Amniotic epithelial cell (primary cell): ENCODE measurements around the gene P2RY6.
"Not testable (repeated sequence)": the region's sequence is repeated elsewhere in the genome, so short reads cannot be mapped to it uniquely, and the experiment has no call there.

Source experiments
- DNase-seq: peaks from one replicate; pipeline ENCODE4 v3.0.0-alpha.2; 2010; ENCODE audit warnings: low read depth

The P2RY6 gene, protein sequence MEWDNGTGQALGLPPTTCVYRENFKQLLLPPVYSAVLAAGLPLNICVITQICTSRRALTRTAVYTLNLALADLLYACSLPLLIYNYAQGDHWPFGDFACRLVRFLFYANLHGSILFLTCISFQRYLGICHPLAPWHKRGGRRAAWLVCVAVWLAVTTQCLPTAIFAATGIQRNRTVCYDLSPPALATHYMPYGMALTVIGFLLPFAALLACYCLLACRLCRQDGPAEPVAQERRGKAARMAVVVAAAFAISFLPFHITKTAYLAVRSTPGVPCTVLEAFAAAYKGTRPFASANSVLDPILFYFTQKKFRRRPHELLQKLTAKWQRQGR

DNA sequence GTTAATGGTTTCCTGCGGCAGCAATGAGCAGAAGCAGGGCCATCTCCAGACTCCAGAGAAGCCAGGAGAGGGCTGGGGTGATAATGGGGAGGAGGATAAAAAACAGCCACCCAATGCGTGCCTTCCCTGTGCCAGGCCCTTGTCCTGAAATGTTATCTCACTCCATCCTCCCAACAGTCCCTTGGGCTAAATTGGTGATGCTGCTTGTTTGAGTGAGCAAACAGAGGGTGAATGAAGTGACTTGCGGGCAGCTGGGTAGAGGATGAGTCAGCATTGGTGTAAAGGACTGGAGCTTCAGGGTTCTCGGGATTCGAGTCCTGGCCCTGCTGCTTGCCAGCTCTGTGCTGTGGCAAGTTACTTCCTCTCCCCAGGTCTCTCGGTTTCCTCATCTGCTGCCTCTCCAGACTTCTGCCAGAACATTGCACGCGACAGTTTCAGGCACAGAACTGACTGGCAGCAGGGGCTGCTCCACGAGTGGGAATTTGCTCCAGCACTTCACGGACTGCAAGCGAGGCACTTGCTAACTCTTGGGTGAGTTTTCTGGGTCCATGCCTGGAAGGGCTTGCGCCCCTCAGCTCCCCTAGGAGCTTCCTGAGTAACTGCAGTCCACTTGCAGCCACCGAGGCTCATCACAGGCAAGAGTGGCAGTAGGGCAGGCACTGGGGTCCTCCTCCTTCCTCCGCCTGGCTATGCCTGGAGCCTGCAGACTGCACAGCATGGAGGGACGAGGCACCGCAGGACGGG is at the start of gene P2RY6:
TSS of gene P2RY6 (plus strand) at position 403 of the 744 bp plus-strand sequence. CDS start 24,181 bp downstream, outside the sequence.
- peak; percentile 64 for DNase-seq

DNA sequence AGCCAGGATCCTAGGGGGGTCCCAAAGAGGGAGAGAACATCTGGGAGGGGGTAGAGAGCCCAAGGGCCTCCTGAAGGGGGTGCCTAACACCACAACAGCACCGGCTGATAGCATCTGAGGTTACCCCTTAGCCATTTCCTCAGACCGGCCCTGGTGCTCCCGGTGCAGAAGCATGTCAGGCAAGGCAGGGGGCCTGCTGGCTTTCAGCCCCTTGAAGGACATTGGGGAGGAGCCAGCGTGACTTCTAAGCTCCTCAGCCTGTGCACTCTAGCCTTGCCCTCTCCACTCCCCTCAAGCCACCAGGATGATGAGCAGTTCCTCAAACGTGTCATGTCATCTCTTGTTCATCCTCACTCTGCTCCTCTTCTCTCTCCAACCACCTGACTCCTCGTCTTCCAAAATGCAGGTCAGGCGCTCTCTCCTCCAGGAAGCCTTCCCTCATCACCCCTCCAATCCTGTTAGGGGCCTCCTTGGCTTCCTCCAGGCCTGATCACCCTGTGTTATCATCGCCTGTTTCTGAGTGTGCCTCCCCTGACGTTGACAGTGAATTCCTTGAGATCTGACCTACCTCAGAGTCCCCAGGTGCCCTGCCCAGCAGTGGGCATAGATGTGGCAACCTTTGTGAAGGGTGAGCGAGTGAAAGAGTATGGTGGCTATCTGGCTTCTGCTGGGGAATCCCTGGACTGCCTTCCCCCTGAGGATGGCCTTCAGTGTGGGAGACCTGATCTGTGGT is 48.0 kb upstream of the P2RY6 start:
- no peak for DNase-seq

DNA sequence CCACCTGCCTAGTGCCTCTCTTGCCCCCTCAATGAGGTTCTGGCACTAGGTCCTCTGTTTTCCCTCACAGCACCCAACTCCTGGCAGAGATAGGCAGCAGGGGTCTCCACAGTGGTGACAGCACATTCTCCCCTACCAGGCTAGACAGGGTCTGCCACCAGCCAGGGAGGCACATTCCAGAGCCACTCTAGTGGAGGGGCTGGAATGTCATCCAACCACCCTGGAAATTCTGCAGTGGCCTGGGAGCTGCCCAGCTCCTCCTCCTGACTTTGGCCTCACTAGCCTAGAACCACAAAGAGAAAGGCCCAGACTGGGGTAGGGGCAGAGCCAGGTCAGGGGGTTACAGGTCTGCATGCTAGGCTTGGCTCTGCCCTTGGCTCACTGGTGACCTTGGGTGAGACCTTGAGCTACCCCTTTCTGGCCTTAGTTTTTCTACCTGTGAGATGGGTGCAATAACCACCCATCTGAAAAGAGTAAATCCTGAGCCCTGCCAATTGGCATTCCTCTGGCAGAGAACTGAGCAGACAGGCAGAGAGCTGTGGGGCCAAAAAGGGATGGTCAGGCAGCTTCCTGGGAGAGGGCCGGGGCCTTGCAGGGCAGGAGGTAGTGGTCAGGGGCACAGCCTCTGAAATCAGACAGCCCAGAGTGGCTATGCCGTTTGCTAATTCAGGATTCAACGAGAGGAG is 47.0 kb upstream of the P2RY6 start:
- no peak for DNase-seq

DNA sequence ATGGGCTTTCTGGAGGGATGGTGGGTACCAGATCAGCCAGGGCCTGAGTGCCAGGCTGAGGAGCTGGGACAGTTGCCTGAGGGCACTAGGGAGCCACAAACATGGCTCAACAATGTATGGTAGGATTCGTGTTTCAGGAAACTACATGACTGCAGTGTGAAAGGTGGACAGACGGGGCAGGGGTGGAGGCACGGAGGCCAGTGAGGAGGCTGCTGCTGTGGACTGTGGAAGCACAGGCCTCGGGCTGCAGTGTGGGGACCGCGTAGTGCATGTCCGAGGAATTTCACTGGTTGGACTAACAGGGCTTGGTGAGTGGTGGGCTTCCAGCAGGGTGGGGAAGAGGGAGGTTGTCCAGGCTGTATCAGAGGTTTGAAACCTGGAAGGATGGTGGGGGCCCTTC is 46.3 kb upstream of the P2RY6 start:
- no peak for DNase-seq

DNA sequence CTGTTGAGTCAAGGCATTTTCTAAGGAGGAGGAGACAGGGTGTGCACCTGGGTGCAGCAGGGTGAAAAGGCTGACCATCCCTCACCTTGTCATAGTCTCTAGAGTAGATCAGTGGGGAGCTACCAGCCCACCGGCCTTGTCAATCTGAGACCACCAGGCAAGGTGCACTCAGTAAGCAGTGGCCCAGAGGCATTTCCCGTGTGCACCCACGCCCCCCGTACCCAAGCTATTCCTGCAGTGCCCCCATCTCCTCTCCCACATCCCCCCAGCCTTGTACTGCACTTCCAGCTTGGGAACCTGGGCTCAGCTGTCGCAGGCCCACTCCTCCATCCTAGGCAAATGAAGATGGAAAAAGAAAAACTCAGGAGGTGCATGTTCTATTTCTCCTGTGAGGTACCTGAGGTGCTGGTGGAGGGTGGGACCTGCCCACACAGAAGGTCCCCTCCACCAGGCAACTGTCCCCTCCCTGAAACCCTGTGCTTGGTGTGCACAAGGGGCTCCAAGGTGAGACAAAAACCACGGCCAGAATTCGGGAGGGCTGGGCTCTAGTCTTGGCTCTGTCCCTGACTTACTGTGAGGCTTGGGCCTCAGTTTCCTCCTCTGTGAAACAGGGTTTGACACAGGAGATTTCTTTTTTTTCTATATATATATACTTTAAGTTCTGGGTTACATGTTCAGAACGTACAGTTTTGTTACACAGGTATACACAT is 45.7 kb upstream of the P2RY6 start:
- no peak for DNase-seq

DNA sequence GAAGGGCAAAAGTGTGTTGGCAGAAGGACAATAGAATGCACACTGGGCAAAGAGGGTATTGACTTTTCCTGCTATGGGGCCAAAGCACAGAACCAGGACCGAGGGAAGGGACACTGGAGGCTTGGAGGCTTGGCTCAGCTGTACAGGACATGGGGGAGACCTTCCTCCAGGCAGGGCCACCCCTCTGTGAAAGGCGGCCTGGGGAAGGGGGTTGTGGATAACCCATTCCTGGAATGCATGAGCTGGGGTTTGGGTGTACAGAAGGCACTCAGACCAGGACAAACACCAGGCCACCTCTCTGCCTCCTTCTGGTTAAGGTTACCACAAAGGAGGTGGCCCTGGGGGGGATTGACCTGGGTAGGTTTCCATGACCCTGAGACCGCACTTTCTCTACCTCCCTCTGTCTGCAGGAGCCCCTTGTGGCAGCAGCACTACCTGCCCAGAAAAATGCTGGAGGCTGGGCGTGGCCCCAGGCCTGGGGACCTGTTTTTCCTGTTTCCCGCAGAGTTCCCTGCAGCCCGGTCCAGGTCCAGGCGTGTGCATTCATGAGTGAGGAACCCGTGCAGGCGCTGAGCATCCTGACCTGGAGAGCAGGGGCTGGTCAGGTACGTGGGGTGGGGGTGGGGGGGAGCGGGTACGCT is 44.4 kb upstream of the P2RY6 start:
- no peak for DNase-seq

DNA sequence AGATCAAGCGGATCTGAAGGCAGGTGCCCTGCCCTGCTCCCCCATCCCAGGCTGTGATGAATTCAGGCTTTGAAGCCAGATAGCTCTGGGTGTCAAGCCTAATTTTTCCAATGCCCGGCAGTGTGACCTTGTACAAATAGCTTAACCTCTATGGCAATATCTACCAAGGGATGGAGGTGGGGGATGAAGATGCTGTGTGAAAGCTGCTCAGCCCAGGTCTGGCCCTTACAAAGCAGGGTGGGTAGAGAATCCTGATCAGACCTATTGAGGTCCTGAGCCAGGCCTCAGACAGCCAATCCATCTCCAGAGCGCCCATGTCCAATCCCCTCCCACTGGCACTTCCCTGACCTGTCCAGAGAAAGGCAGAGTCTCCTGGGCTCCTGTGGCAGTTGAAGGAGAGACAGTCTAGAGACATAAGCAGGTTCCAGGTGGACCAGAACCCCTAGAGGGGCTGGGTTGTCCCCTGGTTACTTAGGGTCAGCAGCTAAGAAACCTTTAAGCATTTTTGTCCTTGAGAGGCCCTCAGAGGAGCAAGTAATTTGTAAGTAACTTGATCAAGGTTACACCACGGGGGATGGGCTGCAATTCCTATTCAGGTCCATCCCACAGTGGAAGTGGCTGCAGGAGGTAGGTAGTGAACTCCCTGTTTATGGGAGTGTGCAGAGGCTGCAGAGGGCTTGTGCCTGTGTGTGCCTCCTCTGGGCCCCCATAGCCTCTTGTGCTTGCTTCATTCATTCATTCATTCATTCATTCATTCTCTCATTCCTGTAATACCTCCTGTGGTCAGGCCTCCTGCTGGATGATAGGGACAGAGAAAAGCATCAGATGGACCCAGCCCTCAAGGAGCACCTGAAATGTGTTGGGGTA is 43.6 kb upstream of the P2RY6 start:
- DNase-seq = no peak

DNA sequence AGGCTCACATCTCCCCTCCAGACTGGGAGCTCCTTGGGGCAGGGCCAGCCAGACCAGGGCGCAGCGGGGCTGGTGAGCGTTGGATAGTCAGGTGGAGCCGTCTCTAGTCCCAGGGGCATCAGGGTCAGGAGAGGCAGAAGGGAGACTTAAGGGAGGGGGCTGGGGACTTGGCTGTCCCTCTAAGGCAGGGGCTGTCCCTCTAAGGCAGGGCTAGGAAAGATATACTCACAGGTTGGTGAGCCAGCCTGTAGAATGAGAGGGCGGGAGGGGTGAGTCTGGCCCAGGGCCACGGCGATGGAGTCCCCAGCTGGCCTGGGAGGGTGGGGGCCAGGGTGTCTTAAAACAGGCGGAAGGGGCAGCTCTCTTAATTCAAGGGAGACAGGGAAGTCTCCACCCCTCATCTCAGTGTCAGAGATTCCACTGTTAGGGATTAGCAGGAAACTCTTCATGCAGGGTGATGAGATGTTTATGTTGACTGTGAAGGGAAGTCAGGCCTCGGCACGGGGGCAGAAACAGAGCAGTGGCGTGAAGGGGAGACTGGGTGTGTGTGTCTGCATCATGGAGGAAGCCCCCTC is 42.7 kb upstream of the P2RY6 start:
- no peak for DNase-seq

DNA sequence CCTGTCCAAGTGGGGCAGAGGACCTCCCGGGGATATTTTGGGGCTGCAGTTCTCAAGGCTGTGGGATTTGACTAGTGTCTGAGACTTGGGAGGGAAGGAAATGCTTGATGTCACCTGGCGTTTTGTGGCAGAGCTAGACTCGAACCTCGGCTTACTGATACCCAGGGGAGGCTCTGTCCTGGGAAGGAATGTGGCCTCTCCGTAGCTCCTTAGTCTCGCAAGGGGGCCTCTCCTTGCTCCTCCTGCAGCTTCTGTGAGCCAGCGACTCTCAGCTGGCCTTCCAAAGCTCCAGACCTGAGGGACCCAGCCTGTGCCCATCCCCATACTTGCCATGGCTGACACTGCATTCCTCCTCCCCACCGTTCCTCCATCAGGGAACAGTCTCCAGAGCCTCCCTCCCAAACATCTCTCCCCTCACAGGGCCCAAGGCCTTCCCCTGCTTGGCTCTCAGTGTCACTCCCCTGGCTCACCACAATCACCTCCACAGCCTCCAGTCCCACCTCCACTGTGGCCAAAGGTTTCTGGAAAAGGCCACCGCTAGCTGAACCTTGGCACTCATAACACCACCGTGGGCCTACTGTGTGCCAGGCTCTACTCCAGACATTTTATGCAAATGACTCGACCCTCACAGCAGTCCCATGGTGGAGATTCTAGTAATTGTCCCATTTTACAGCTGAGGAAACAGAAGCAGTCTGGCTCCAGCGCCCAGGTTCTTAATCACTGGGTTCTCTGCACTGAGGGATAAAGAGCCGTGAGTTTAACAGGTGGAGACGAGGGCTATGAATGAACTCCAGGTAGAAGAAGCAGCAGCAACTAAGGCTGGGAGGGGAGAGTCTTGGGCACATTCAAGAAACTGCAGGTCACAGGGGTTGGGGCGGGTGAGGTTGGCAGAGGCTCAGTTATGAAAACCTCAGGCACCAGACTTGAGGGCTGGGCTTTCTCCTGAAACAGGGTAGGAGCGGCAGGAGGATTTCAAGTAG is 42.0 kb upstream of the P2RY6 start:
- no peak for DNase-seq

DNA sequence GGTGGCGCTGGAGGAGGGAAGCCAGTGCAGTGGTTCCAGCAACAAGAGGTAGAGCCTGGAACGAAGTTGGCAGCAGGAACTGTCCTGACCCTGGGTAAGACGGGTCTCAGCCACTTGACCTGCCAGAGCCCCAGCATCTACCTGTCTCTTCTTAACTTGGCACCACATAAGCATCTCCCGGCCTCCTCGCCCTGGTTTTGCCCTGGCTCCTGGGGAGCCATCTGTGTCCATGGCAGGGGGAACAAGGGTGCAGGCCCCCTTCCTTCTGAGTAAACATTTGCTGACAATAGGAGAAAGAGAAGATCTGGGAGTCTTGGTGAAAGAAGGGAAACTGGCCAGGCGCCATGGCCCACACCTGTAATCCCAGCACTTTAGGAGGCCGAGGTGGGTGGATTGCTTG is 41.2 kb upstream of the P2RY6 start:
- DNase-seq = no peak

DNA sequence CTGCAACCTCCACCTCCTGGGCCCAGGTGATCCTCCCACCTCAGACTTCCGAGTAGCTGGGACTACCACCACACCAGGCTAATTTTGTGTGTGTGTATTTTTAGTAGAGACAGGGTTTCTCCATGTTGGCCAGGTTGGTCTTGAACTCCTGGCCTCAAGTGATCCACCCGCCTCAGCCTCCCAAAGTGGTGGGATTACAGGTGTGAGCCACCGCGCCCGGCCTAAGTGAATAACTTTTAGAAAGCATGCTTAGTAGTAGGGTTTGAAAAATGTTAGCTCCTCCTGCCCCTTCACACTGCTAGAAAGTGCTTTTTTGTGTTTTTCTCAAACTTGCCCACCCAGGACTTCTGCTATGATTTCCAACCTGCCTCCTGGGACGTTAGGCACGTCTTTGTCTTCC is 39.7 kb upstream of the P2RY6 start:
- not testable (repeated sequence) for DNase-seq

DNA sequence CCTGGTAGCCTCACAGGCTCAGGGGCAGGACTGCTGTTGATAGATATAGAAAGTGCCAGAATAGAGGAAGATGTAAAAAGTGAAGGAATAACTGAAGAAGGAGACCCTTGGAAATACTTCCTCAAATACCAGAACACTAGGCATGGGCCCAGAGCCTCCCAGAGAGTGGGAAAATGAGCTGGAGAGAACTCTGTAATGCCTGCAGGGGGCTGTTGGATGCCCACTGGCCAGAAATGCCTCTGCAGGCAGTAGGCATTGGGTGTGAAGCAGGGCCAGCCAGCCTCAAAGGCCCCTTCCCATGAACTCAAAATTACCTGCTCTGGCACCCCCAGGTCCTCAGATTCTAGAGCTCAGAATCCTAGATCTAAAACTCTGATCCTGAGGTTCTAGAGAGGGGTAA is 38.9 kb upstream of the P2RY6 start:
- no peak for DNase-seq

DNA sequence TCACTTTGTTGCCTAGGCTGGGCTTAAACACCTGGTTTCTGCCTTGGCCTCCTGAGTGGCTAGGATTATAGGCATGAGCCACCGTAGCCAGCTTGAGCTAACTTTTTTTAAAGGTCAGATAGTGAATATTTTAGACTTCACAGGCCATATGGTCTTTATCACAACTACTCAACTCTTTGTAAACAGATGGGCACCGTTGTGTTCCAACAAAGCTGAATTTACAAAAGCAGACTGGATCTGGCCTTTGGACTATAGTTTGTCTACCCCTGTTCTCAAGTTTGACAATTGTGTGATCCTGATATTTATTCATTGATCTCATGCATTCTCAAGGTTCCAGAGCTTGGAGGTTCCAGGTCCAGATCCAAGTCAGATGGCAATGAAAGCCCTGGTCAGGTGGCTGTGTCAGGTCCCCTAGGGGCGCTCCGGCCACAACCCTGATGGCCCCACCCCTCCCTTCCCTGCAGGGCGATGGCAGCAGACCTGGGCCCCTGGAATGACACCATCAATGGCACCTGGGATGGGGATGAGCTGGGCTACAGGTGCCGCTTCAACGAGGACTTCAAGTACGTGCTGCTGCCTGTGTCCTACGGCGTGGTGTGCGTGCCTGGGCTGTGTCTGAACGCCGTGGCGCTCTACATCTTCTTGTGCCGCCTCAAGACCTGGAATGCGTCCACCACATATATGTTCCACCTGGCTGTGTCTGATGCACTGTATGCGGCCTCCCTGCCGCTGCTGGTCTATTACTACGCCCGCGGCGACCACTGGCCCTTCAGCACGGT is 38.3 kb upstream of the P2RY6 start:
- peak; percentile 35 for DNase-seq

DNA sequence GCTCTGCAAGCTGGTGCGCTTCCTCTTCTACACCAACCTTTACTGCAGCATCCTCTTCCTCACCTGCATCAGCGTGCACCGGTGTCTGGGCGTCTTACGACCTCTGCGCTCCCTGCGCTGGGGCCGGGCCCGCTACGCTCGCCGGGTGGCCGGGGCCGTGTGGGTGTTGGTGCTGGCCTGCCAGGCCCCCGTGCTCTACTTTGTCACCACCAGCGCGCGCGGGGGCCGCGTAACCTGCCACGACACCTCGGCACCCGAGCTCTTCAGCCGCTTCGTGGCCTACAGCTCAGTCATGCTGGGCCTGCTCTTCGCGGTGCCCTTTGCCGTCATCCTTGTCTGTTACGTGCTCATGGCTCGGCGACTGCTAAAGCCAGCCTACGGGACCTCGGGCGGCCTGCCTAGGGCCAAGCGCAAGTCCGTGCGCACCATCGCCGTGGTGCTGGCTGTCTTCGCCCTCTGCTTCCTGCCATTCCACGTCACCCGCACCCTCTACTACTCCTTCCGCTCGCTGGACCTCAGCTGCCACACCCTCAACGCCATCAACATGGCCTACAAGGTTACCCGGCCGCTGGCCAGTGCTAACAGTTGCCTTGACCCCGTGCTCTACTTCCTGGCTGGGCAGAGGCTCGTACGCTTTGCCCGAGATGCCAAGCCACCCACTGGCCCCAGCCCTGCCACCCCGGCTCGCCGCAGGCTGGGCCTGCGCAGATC is 37.5 kb upstream of the P2RY6 start:
- no peak for DNase-seq

DNA sequence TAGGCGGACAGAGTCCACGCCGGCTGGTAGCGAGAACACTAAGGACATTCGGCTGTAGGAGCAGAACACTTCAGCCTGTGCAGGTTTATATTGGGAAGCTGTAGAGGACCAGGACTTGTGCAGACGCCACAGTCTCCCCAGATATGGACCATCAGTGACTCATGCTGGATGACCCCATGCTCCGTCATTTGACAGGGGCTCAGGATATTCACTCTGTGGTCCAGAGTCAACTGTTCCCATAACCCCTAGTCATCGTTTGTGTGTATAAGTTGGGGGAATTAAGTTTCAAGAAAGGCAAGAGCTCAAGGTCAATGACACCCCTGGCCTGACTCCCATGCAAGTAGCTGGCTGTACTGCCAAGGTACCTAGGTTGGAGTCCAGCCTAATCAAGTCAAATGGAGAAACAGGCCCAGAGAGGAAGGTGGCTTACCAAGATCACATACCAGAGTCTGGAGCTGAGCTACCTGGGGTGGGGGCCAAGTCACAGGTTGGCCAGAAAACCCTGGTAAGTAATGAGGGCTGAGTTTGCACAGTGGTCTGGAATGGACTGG is 36.8 kb upstream of the P2RY6 start:
- no peak for DNase-seq

DNA sequence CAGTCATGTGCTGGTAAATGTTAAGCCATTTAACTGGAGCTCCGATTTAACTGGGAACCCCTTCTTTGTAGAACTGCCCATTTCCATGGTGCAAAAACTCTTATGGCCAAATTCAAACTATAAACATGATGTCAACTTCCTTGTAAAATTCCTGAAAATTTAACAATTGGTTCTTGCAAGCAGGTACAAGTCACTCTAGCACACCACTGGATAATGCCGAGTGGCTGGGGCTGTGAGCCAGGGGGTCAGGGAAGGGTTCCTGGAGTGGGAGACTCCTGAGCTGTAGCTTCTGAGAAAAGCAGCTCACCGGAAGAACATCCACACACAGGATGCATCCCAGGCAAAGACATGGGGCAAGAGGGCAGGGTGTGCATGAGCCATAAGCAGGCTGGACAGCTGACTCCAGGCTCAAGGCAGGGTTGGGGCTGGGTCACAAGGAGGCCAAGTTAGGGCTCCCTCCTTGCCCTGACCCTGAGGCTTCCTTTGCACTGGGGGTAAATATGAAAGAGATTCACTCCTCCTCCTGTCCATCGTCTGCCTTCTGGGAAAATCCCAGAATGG is 35.9 kb upstream of the P2RY6 start:
- DNase-seq = no peak

DNA sequence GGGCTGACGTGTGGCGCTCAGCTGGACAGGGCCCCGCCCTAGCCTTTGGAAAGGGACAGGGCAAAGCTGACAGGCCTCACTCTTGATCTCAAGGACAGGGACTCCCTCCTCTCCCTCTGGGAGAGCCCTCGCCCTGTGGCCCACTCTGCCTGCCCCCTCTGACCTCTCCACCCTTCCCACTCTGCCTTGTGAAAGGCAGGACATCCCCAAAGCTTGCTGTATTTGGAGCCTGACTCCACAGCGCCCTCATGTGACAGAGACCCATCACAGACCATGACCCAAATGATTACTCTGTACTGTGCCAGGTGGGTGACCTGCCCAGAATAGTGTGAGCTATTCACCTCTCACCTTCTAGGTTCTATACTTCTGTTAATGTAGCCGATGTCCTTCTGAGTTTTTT is 35.3 kb upstream of the P2RY6 start:
- peak; percentile 43 for DNase-seq
